PC-3 (cell line): Measurements from ENCODE around the gene SNX2.

ENCODE experiments used
- EZH2 ChIP-seq: fragments of 300-600 bp; sonication (generic); IDR thresholded peaks from one replicate; pipeline ENCODE4 v1.6.1; 2017; ENCODE audit warnings: antibody characterized with exemption, mild to moderate bottlenecking, low read length; ENCODE audit not compliant: unreplicated experiment
- TF ChIP-seq, protein P1 (sequence below): fragments of 300-600 bp; sonication (generic); conservative IDR thresholded peaks from 2 replicates; pipeline ENCODE4 v1.5.1; 2017; ENCODE audit warnings: antibody characterized with exemption, low read depth, mild to moderate bottlenecking, low read length

- TF ChIP-seq, protein P1, sequence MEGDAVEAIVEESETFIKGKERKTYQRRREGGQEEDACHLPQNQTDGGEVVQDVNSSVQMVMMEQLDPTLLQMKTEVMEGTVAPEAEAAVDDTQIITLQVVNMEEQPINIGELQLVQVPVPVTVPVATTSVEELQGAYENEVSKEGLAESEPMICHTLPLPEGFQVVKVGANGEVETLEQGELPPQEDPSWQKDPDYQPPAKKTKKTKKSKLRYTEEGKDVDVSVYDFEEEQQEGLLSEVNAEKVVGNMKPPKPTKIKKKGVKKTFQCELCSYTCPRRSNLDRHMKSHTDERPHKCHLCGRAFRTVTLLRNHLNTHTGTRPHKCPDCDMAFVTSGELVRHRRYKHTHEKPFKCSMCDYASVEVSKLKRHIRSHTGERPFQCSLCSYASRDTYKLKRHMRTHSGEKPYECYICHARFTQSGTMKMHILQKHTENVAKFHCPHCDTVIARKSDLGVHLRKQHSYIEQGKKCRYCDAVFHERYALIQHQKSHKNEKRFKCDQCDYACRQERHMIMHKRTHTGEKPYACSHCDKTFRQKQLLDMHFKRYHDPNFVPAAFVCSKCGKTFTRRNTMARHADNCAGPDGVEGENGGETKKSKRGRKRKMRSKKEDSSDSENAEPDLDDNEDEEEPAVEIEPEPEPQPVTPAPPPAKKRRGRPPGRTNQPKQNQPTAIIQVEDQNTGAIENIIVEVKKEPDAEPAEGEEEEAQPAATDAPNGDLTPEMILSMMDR = no peak
- TF ChIP-seq EZH2 = no peak
Measured at GRCh38 chr5:122836947-122837346, 62.1 kb downstream of the SNX2 start.
